Glutamatergic neuron (in vitro differentiated cells): Measurements from ENCODE around the gene NRBP1. TPM values are rescaled to one million over a fixed set of nuclear protein-coding genes. Genes with fewer than 3 reads are reported as not detected.

Experiments used
- DNase-seq: peaks from one replicate; pipeline ENCODE4 v3.0.0; 2022
- H3K27ac Mint-ChIP-seq: one replicate; pipeline ENCODE4 v1.8.0; 2020; ENCODE audit warnings: mild to moderate bottlenecking, mixed read lengths, inconsistent platforms; ENCODE audit not compliant: unreplicated experiment
- H3K27me3 Mint-ChIP-seq: one replicate; pipeline ENCODE4 v1.8.0; 2020; ENCODE audit warnings: mild to moderate bottlenecking, moderate library complexity, mixed read lengths, inconsistent platforms; ENCODE audit not compliant: unreplicated experiment
- H3K36me3 Mint-ChIP-seq: one replicate; pipeline ENCODE4 v1.8.0; 2020; ENCODE audit warnings: mild to moderate bottlenecking, mixed read lengths, inconsistent platforms; ENCODE audit not compliant: unreplicated experiment
- H3K4me1 Mint-ChIP-seq: one replicate; pipeline ENCODE4 v1.8.0; 2020; ENCODE audit warnings: mild to moderate bottlenecking, low read depth, mixed read lengths, inconsistent platforms; ENCODE audit not compliant: unreplicated experiment
- H3K4me3 Mint-ChIP-seq: one replicate; pipeline ENCODE4 v1.8.0; 2020; ENCODE audit warnings: mild to moderate bottlenecking, mixed read lengths, inconsistent platforms; ENCODE audit not compliant: unreplicated experiment
- H3K9me3 Mint-ChIP-seq: one replicate; pipeline ENCODE4 v1.8.0; 2020; ENCODE audit warnings: mild to moderate bottlenecking, moderate library complexity, mixed read lengths, inconsistent platforms; ENCODE audit not compliant: unreplicated experiment
- CTCF ChIP-seq: fragments of 200-600 bp; sonication (generic); IDR thresholded peaks from one replicate; pipeline ENCODE4 v1.5.0; 2021; ENCODE audit not compliant: partially characterized antibody, unreplicated experiment
- total RNA-seq: library from RNA; stranded (reverse); fragmentation: NEBNext Ultra II Directional; extraction: Animal tissue kit (Norgen Biotek cat#: 25700); gene quantifications from one replicate; pipeline ENCODE4 v1.2.1, GENCODE V29; 2021; ENCODE audit not compliant: unreplicated experiment

The NRBP1 gene
- total RNA-seq, 1 donor from 2014 or later: 142 TPM

GRCh38 chr2:27380626-27381545 lies 47.5 kb upstream of the NRBP1 start, which contains the start of gene ZNF513:
TSS of gene ZNF513 (minus strand) at chr2:27380734. CDS start at chr2:27380526, 208 bp downstream.
- Mint-ChIP-seq H3K4me1 (peaks cover 27% of the 10 kb centered on the region), H3K27me3 (peaks cover 12% of the 10 kb centered on the region), H3K9me3 (peaks cover 13% of the 10 kb centered on the region), H3K4me3 (peak within 1 kb of the TSS; percentile 92), H3K36me3 (peaks cover 5% of the 10 kb centered on the region), H3K27ac (peak within 1 kb of the TSS; percentile 100)
- DNase-seq: peak; percentile 97
- no peak for TF ChIP-seq CTCF

- H3K27me3 Mint-ChIP-seq: peaks cover 12% of the 10 kb centered on the region
- H3K9me3 Mint-ChIP-seq: peaks cover 13% of the 10 kb centered on the region
- H3K27ac Mint-ChIP-seq: peak overlapping the region; percentile 100
- H3K4me3 Mint-ChIP-seq: peak overlapping the region; percentile 92
- H3K4me1 Mint-ChIP-seq: peaks cover 27% of the 10 kb centered on the region
- H3K36me3 Mint-ChIP-seq: peaks cover 5% of the 10 kb centered on the region
- no peak for TF ChIP-seq CTCF
- DNase-seq: no peak
Measured at GRCh38 chr2:27381577-27382181, 46.8 kb upstream of the NRBP1 start.

DNA sequence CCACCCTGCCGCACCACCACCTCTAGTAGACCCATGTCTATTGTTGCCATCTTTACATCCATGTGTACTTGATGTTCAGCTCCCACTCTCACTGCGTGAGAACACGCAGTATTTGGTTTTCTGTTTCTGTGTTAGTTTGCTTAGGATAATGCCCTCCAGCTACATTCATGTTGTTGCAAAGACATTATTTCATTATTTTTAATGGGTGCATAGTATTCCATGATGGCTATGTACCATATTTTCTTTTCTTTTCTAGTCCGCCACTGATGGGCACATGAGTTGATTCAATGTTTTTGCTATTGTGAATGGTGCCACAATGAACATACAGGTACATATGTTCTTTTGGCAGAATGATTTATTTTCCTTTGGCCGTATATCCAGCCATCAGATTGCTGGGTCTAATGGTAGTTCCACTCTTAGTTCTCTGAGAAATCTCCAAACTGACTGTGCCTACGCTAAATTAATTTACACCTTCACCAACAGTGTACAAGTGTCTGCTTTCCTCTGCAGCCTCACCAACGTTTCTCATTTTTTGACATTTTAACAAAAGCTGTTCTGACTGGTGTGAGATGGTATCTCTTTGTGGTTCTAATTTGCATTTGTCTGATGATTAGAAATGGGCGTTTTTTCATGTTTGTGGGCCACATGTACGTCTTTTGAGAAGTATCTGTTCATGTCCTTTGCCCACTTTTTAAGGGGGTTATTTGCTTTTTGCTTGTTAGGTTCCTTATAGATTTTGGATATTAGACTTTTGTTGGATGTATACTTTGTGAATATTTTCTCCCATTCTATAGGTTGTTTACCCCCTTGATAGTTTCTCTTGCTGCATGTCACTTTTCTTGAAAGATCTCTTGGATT lies 37.4 kb upstream of the NRBP1 start:
- H3K4me1 Mint-ChIP-seq: no peaks in the 10 kb centered on the region
- peaks cover 2% of the 10 kb centered on the region for H3K9me3 Mint-ChIP-seq
- no peak overlapping the region for H3K27ac Mint-ChIP-seq
- no peak overlapping the region for H3K4me3 Mint-ChIP-seq
- H3K36me3 Mint-ChIP-seq: no peaks in the 10 kb centered on the region
- no peak for DNase-seq
- H3K27me3 Mint-ChIP-seq: no peaks in the 10 kb centered on the region
- TF ChIP-seq CTCF: no peak

DNA sequence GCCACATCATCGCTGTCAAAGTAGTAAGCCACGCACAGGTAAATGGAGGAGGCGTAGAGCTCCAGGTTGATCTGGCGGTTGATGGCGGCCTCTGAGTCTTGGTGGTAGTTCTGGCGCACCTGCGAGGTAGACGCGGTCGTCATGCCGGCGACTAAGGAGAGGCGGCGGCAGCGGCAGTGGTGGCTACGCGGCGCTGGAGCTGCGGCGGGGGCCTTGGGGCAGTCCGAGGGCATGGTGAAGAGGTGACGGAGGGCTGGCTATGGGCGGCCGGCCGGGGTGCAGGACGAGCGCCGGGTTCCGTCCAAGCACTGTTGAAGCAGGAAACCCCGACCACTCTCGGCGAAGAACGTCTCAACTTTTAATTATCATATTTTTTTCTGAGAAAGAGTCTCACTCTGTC lies 35.2 kb upstream of the NRBP1 start:
- DNase-seq: no peak
- Mint-ChIP-seq H3K9me3 (peaks cover 2% of the 10 kb centered on the region), H3K36me3 (no peaks in the 10 kb centered on the region), H3K27ac (no peak overlapping the region), H3K4me1 (no peaks in the 10 kb centered on the region), H3K4me3 (no peak overlapping the region), H3K27me3 (no peaks in the 10 kb centered on the region)
- no peak for TF ChIP-seq CTCF
